ENCODE results near the gene AOPEP. TPM values are rescaled to one million over a fixed set of nuclear protein-coding genes. Genes with fewer than 3 reads are reported as not detected.

AOPEP gene
- total and polyA plus RNA-seq, 2 of the 13 experiments (the other 11 are each of a cell fraction or from before 2014, with no cell fraction given) = 22.2 to 41.6 TPM

- TF ChIP-seq RAD51 (IDR thresholded peaks at IDR 0.05; ENCODE audit: borderline replicate concordance) = no peak
- no peak for TF ChIP-seq THYN1 (CRISPR knock-in tag; IDR thresholded peaks at IDR 0.05; ENCODE audit: borderline replicate concordance, low read depth)
- TF ChIP-seq ZNF724P (CRISPR knock-in tag; IDR thresholded peaks at IDR 0.05; ENCODE audit: borderline replicate concordance) = no peak
- TF ChIP-seq SIN3B (IDR thresholded peaks at IDR 0.05; ENCODE audit: low read length) = no peak
- TF ChIP-seq NFKB2 (CRISPR knock-in tag; IDR thresholded peaks at IDR 0.05; ENCODE audit: borderline replicate concordance) = no peak
- no peak for TF ChIP-seq PLRG1 (conservative IDR thresholded peaks at IDR 0.05)
- TF ChIP-seq HMG20A (CRISPR knock-in tag; IDR thresholded peaks at IDR 0.05; ENCODE audit: borderline replicate concordance) = no peak
- no peak for TF ChIP-seq RARG (CRISPR knock-in tag; IDR thresholded peaks at IDR 0.05; ENCODE audit: low read depth)
- no peak for TF ChIP-seq ATAD3A (CRISPR knock-in tag; IDR thresholded peaks at IDR 0.05)
- TF ChIP-seq KDM2A (CRISPR knock-in tag; IDR thresholded peaks at IDR 0.05; ENCODE audit: borderline replicate concordance, low read depth) = peak; percentile 65; the same call in 1 of the 2 replicates
- no peak for TF ChIP-seq ZNF503 (CRISPR knock-in tag; IDR thresholded peaks at IDR 0.05)
- TF ChIP-seq ZFP62 (CRISPR knock-in tag; IDR thresholded peaks at IDR 0.05) = no peak
- TF ChIP-seq ZNF33B (CRISPR knock-in tag; IDR thresholded peaks at IDR 0.05) = no peak
- no peak for TF ChIP-seq SAP130 (CRISPR knock-in tag; IDR thresholded peaks at IDR 0.05; ENCODE audit: low read depth)
- peak; percentile 39; the same call in 1 of the 2 replicates for TF ChIP-seq SMC3 (IDR thresholded peaks at IDR 0.05; ENCODE audit: low read length)
- no peak for TF ChIP-seq ZNF605 (CRISPR knock-in tag; IDR thresholded peaks at IDR 0.05)
- no peak for TF ChIP-seq IRX3 (CRISPR knock-in tag; IDR thresholded peaks at IDR 0.05; ENCODE audit: borderline replicate concordance, low read depth)
- no peak for TF ChIP-seq CBX5 (CRISPR knock-in tag; IDR thresholded peaks at IDR 0.05; ENCODE audit: borderline replicate concordance)
- TF ChIP-seq SOX13 (IDR thresholded peaks at IDR 0.05) = no peak
- peak in 1 of 2 experiments; percentile 31; a peak in 1 of 4 replicates for TF ChIP-seq SOX13 (CRISPR knock-in tag; conservative IDR thresholded peaks at IDR 0.05 in 1 of 2, IDR thresholded peaks at IDR 0.05 in 1 of 2)
- no peak for TF ChIP-seq NFYB (CRISPR knock-in tag; IDR thresholded peaks at IDR 0.05)
- TF ChIP-seq CREB3 (CRISPR knock-in tag; IDR thresholded peaks at IDR 0.05) = no peak
- no peak for TF ChIP-seq ZNF773 (CRISPR knock-in tag; IDR thresholded peaks at IDR 0.05; ENCODE audit: borderline replicate concordance)
- TF ChIP-seq DMAP1 (CRISPR knock-in tag; IDR thresholded peaks at IDR 0.05) = no peak
- TF ChIP-seq POLR2G (IDR thresholded peaks at IDR 0.05; ENCODE audit: low read depth, low read length) = no peak
- peak; percentile 47 for TF ChIP-seq YY1 (IDR thresholded peaks at IDR 0.05; ENCODE audit: insufficient read depth, insufficient replicate concordance, low read depth, low read length)
- TF ChIP-seq TEAD3 (CRISPR knock-in tag; optimal IDR thresholded peaks at IDR 0.05; ENCODE audit: borderline replicate concordance) = peak; percentile 33
- no peak for TF ChIP-seq ZNF564 (CRISPR knock-in tag; IDR thresholded peaks at IDR 0.05)
Measured at GRCh38 chr9:95127249-95128176, 401.0 kb downstream of the AOPEP start (continued).
